Stimulated activated CD4-positive, alpha-beta T cell treated with anti-CD3 and anti-CD28 coated beads, Interleukin-1b, Interleukin-23, amount 100 ng/mL, for 4 hours (primary cell): Measurements from ENCODE around the gene CA10.

Source experiments
- DNase-seq, 2 donors: peaks; one replicate each; pipeline ENCODE4 v3.0.0-alpha.2; 2020; ENCODE audit warnings: low read depth in 2 of 2

CA10 gene

GRCh38 chr17:51767287-51767686 is 391.2 kb downstream of the CA10 start:
- DNase-seq: no peak

- no peak for DNase-seq
These were observed 393.0 kb downstream of the CA10 start for GRCh38 chr17:51765282-51766135.

GRCh38 chr17:51764387-51764971 is 394.0 kb downstream of the CA10 start:
- DNase-seq: peak; percentile 1 to 20

- no peak for DNase-seq
These were observed 395.5 kb downstream of the CA10 start for GRCh38 chr17:51763058-51763457.

DNA sequence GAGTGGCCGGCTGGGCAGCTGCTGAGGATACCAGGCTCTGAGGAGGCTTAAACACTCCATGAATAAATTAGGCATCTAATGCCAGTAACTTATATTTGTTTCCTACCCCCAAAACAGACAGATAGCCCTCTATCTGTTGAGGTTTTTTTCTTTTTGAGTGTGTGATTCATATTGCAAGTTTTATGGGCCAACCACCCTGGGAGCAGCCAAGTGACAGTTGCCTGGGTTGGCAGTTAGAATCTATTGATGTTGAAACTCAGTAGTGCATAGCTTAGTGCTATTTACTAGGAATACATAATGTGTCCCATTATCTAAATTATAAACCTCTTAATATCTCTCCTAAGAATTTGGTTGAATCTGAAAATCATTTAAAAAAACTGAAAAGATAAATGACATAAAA is 397.4 kb downstream of the CA10 start:
- DNase-seq: no peak

GRCh38 chr17:51759260-51759659 is 399.3 kb downstream of the CA10 start:
- DNase-seq: no peak

GRCh38 chr17:51751072-51751471 is 407.4 kb downstream of the CA10 start:
- DNase-seq: no peak

DNA sequence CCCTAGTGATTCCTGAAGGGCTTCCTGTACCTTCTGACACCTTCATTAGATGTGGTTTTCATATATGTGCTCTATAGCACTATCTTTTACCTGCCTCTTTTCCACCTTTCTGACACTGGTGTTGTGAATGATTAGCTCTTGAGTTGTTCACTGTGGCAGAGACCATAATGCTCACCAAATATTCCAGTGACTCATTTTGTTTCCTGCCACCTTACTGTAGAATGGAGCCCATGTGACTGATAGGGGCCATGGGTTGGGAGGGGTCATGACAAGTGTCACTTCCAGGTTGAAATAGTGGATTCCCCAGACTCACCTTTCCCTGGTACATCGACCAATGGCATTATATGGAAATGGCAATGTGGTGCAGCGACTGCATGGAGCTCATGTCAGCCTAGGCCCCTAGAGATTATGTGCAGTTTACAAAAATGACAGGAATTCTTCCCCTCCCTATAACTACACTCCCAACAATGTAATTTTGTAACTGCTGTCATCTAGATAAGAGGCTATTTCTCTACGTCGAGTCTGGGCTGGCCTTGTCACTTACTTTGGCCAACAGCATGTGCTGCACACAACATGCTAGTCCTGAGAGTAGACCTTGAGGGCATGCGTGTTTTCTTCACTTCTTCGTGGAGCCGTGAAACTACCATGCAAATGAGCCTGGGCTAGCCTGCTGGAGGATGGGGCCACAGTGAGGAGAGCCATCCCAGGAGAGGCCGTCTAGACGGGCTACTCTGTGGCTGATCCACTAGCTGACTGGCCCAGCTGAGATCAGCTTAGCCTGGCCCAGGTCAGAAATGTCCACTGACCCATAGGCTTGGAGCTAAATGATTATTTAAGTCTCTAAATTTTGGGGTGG is 409.5 kb downstream of the CA10 start:
- no peak for DNase-seq

- DNase-seq: no peak
These were observed 412.1 kb downstream of the CA10 start for GRCh38 chr17:51746421-51746820.

DNA sequence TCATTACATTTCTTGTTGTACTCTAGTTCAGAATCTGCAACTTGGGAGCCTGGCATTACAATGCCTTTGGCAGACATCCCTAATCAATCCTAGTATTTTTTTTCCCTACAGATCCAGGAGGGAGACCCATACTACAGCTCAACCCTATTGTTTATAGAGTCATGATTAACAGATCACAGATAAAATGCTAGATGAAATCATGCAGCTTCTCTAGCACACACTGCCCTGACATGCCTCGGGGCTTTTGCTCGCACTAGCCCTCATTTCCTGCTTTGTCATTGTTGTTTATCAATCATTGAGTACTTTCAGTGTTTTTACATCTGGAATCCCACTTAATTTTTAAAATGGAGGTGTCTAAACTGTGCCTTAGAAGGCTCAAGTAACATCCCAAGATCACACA is 412.5 kb downstream of the CA10 start:
- no peak for DNase-seq

DNA sequence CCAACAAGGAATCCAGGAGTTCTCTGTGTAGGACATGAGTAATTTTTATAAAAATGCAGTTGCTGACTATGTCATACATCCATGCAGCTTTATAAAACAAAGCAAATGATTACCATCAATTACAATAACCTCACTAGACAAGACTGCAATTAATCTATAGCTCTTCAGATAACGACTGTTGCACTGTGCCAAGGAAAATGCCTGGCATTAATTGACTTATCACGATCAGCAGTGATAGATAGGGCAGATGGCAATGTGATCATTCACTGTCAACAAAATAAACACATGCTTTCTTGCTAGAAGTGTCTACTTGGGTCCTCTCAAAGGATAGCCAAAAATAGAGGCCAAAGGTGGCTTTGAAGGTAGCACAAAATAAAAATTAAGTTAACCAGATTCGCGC is 415.0 kb downstream of the CA10 start:
- DNase-seq: no peak

- DNase-seq: no peak
These were observed 415.9 kb downstream of the CA10 start for GRCh38 chr17:51742571-51742970.

DNA sequence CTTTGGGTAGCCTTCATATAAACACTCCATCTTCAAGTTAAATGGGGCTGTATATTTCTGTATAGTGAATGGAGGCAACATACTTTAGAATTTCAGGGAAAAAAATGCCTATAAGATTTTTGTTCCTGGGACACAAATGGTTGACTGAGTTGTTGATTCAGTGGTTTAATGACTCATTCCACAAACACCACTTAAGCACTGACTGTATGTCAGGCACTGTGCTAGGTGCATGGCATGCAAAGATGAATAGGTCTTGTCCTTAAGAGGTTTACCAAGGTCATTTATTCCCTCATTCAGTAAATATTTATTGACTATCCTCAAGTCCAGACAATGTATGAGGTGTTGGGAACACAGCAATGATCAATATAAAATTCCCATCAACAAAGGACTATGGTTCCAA is 417.1 kb downstream of the CA10 start:
- DNase-seq: no peak

- DNase-seq: no peak
These were observed 418.0 kb downstream of the CA10 start for GRCh38 chr17:51740531-51740930.

GRCh38 chr17:51739245-51739886 is 419.1 kb downstream of the CA10 start:
- no peak for DNase-seq

DNA sequence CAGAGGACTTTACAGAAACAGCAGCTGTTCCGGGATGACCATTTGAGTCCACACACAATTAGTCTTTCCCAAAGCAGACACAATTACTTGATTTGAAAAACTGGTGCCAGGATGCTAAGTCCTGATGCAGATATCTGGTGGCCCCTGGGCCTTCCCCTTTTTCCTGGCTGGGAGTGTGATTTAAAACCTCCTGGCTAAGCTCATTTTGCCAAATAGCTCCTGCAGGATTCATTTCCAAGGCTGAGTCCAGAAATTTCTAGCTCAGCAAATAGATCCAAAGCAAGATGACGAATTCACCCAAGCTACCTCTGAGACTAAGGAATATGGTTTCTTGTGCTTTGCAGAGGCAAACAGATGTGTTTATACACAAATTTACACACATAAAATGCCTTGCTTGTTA is 422.2 kb downstream of the CA10 start:
- DNase-seq: no peak

- no peak for DNase-seq
These were observed 423.5 kb downstream of the CA10 start for GRCh38 chr17:51734976-51735375.

DNA sequence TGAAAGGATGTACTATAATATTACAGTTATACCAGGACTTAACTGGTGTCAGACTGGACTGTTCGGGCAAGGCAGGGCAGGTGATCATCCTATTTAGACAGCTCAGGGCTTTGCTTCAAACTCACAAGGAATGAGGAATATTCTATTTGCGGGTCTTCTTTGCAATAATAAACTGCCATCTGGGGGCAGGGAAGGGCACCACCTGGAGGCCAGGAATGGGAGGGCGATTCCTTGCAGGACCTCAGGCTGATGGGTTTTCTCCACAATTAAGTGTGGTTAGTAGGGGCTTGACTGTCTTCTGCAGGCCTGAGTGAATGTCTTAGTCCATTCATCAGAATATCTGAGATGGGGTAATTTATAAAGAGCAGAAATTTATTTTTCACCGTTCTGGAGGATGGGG is 424.1 kb downstream of the CA10 start:
- DNase-seq: peak in 1 of 2 donors; percentile 4

DNA sequence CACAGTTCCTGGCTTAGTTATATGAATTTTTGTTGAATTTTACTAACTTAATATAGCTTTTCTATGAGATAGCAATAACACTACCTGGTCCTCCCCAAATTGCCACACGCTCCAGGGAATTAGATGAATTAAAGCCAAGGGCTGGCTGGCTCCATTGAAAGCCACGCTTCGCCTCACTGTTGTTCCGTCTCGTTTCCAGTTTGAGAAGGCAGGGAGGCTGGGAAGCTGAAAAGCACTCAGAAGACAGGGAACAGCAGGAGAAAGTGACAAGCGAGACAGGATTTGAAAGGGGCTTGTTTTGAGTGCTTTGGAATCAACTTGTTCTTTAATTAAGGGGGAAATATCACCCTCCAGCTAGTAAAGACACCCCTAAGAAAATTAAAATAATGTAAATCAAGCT is 425.3 kb downstream of the CA10 start:
- no peak for DNase-seq

DNA sequence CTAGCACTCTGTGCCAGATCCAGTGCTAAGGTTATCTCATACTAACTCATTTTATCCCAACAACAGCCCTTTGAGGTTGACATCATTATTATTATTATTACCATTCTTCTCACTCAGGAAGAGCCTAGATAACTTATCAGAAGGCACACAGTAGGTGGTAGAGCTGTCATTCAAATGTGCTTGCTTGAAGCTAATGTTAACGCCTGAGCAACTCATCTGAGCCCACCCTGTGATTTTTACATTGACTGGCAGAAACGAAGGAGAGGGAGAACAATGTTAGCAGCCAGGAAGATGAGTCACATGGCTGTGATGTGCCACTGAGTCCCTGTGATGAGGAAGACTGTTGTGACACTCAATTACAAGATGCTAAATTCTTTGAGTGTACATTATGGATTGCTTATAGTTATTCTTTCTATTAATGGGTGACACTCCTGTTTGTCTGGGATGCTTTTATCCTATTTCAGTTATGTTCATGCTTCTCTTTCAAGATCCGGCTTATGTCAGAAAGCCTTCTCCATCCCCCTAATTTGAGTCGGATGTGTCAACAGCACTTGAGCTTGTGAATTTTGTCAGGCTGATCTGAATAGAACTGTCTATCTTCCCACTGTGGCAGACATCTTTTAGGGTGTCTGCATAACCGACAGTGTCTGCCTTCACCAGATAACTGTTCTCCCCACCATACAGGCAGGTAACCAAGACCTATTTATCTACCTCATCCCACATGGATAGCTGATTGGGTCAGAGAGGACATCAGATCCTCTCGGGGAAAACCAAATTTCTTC is 426.4 kb downstream of the CA10 start:
- no peak for DNase-seq

DNA sequence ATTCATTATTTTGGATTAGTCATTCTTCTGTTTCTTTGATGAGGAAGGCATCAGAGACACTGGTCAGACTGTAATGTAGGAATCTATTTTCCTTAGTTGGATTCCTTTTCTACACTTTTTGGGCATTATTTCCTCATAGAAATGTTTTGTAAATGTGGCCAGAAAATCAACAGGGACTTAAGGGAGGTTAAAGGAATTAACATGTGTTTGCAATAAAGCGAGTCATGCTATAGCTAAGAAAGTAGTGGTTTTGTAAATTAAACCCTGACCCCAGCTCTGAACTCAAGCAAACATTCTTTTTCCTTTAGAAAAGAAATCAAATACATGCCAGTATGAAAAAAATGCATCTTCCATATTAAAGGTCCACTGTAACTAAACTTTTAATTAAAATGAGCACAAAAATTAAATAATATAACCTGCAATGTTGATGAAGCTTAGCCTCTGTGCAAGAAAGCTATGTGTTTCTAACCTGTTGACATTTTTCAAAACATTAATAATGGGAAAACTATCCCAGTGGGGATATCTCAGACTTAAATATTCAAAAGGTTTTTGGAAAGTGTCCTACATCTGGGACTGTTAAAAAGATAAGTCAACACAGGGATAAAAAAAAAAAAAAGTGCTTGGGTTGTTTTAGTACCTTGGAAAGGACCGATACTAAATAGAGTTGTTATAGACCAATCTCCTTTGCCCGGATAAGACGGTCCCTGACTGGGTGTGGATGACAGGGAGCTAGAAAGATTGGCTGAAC is 428.0 kb downstream of the CA10 start:
- no peak for DNase-seq
